HepG2 (cell line): ENCODE measurements around the gene KBTBD2. TPM values are rescaled to one million over a fixed set of nuclear protein-coding genes. Genes with fewer than 3 reads are reported as not detected.

ENCODE experiments used
- ATAC-seq: fragments of 200-7000 bp; cut with Tn5 transposase; 3 replicates; pipeline ENCODE4 v1.9.1; 2020; ENCODE audit warnings: mild to moderate bottlenecking, moderate library complexity
- BruUV-seq: library from RNA; stranded (reverse); fragments of 400-500 nt; replicated peaks from 2 replicates; lab custom pipeline; 2021; lab: Mats Ljungman, UMichigan
- CTCF ChIA-PET: fragments of 300-600 bp; formaldehyde crosslinking; extraction: SDS; loops from one replicate; lab custom pipeline; 2021; ENCODE audit warnings: low total read pairs, inconsistent platforms, low intra/inter-chr PET ratio; lab: Yijun Ruan, JAX
- POLR2A ChIA-PET: fragments of 350-600 bp; sonication (Branson Sonifier 250); formaldehyde crosslinking; loops from one replicate; lab custom pipeline; 2020; ENCODE audit warnings: antibody characterized with exemption, inconsistent platforms; lab: Yijun Ruan, JAX
- DNase-seq: peaks from one replicate; pipeline ENCODE4 v3.0.0-alpha.2; 2015; ENCODE audit warnings: low spot score
- FAIRE-seq: peaks from 3 replicates; lab custom pipeline; 2011; peaks lifted over from hg19 to GRCh38; lab: Jason Lieb, UNC
- H2AFZ ChIP-seq: one replicate; pipeline ENCODE4 v1.6.1; 2011; ENCODE audit warnings: low read length, inconsistent platforms
- H3K27ac ChIP-seq: fragments of 300-600 bp; 3 replicates; pipeline ENCODE4 v1.8.0; 2011; ENCODE audit warnings: mixed run types, mild to moderate bottlenecking, mixed read lengths, low read length, inconsistent platforms; ENCODE audit not compliant: insufficient read depth; ENCODE audit errors: extremely low read length
- H3K27me3 ChIP-seq, 2 experiments: fragments of 200-600 bp in 1 of 2; 2 replicates in 1 of 2; 3 replicates in 1 of 2; pipeline versions ENCODE4 v1.6.0 to v1.8.0; 2011; ENCODE audit warnings: low read length in 2 of 2, mild to moderate bottlenecking in 2 of 2, moderate library complexity in 2 of 2, inconsistent platforms in 1 of 2; ENCODE audit not compliant: insufficient read depth in 2 of 2, control insufficient read depth in 1 of 2
- H3K36me3 ChIP-seq, 2 experiments: fragments of 200-600 bp in 1 of 2; replicated peaks in 1 of 2; 2 replicates in 1 of 2; 3 replicates in 1 of 2; pipeline versions ENCODE4 v1.5.1 to v1.8.0; 2011; ENCODE audit warnings: low read length in 2 of 2, inconsistent platforms in 1 of 2; ENCODE audit not compliant: insufficient read depth in 2 of 2, control insufficient read depth in 1 of 2
- H3K4me1 ChIP-seq: 2 replicates; pipeline ENCODE4 v1.5.1; 2012; ENCODE audit warnings: low read length, inconsistent platforms; ENCODE audit not compliant: insufficient read depth
- H3K4me2 ChIP-seq: 2 replicates; pipeline ENCODE4 v1.6.0; 2011; ENCODE audit warnings: low read depth, low read length, inconsistent platforms
- H3K4me3 ChIP-seq, 3 experiments: fragments of 200-600 bp in 1 of 3; sonication (generic), shearing (Covaris generic) in 1 of 3; replicated peaks in 1 of 3; 2 replicates each; pipeline ENCODE4 v1.5.1; 2011 to 2016; ENCODE audit warnings: low read length in 3 of 3, inconsistent platforms in 2 of 3, low read depth in 2 of 3, mild to moderate bottlenecking in 2 of 3, control low read depth in 1 of 3, mixed read lengths in 1 of 3; ENCODE audit not compliant: insufficient read depth in 1 of 3
- H3K79me2 ChIP-seq: one replicate; pipeline ENCODE4 v1.6.1; 2011; ENCODE audit warnings: low read length, inconsistent platforms; ENCODE audit not compliant: insufficient read depth
- H3K9ac ChIP-seq: 2 replicates; pipeline ENCODE4 v1.6.0; 2011; ENCODE audit warnings: mild to moderate bottlenecking, low read depth, low read length, inconsistent platforms; ENCODE audit not compliant: insufficient read depth
- H3K9me3 ChIP-seq: 2 replicates; pipeline ENCODE4 v1.5.1; 2012; ENCODE audit warnings: mild to moderate bottlenecking, low read length
- H4K20me1 ChIP-seq: 2 replicates; pipeline ENCODE4 v1.6.0; 2011; ENCODE audit warnings: inconsistent platforms, mild to moderate bottlenecking, low read length, moderate library complexity; ENCODE audit not compliant: insufficient read depth
- GLMP ChIP-seq: sonication (generic); formaldehyde crosslinking; IDR thresholded peaks from 2 replicates; pipeline ENCODE4 v1.9.0; 2021; ENCODE audit warnings: missing genetic modification reagents, mild to moderate bottlenecking, borderline replicate concordance
- MED13 ChIP-seq: sonication (generic); formaldehyde crosslinking; IDR thresholded peaks from 2 replicates; pipeline ENCODE4 v1.5.0; 2020; ENCODE audit warnings: missing genetic modification reagents
- PHF21A ChIP-seq: sonication (generic); formaldehyde crosslinking; IDR thresholded peaks from 2 replicates; pipeline ENCODE4 v1.5.0; 2020; ENCODE audit warnings: mild to moderate bottlenecking, missing genetic modification reagents
- RAD51 ChIP-seq: fragments of 450-650 bp; IDR thresholded peaks from 2 replicates; pipeline ENCODE4 v1.6.1; 2016; ENCODE audit warnings: borderline replicate concordance
- SAP130 ChIP-seq: IDR thresholded peaks from 2 replicates; pipeline ENCODE4 v1.6.1; 2016; ENCODE audit warnings: low read depth
- SIN3A ChIP-seq: IDR thresholded peaks from 2 replicates; pipeline ENCODE4 v1.6.1; 2011; ENCODE audit warnings: low read depth, mild to moderate bottlenecking, control low read depth, low read length, borderline replicate concordance
- SNRNP70 ChIP-seq: fragments of 200-400 bp; formaldehyde crosslinking; IDR thresholded peaks from 2 replicates; pipeline ENCODE4 v1.6.1; 2017; ENCODE audit warnings: mild to moderate bottlenecking, low read depth, low read length, moderate library complexity
- U2AF1 ChIP-seq: fragments of 200-400 bp; formaldehyde crosslinking; optimal IDR thresholded peaks from 2 replicates; pipeline ENCODE3; 2017; ENCODE audit warnings: mild to moderate bottlenecking, low read depth, low read length
- ZFP1 ChIP-seq: IDR thresholded peaks from 2 replicates; pipeline ENCODE4 v1.6.1; 2016
- ZFX ChIP-seq: sonication (generic); formaldehyde crosslinking; IDR thresholded peaks from 2 replicates; pipeline ENCODE4 v1.4.0; 2020; ENCODE audit warnings: mild to moderate bottlenecking, low read depth, missing genetic modification reagents, moderate library complexity
- ZNF639 ChIP-seq: conservative IDR thresholded peaks from 2 replicates; pipeline ENCODE4 v1.6.1; 2018; ENCODE audit warnings: missing genetic modification reagents
- ZNF724P ChIP-seq: sonication (generic); formaldehyde crosslinking; IDR thresholded peaks from 2 replicates; pipeline ENCODE4 v1.8.0; 2022; ENCODE audit warnings: missing genetic modification reagents, borderline replicate concordance
- WGBS: methylation state at CpG from one replicate; pipeline ENCODE4 v1.1.6; 2017; ENCODE audit warnings: low lambda C conversion rate; 5-methylcytosine and 5-hydroxymethylcytosine counted together
- in situ Hi-C: cut with HindIII; loops from 2 replicates; pipeline ENCODE4 v1.10.0; 2017; ENCODE audit warnings: low pct_unique_long_range_greater_than_20kb; ENCODE audit not compliant: extremely low pct_ligation_motif_present
- intact Hi-C: fragments of 100-400 bp; cut with micrococcal nuclease; formaldehyde crosslinking; loops from one replicate; pipeline ENCODE4 v1.10.0; 2022; ENCODE audit not compliant: unreplicated experiment
- polyA plus RNA-seq, 8 experiments: library from polyadenylated mRNA; depleted of rRNA in 3 of 8; stranded (reverse) in 7 of 8; unstranded in 1 of 8; fragments of >200 nt; fragmentation: Illumina TruSeq in 4 of 8; extraction: Trizol in 4 of 8; gene quantifications; 2 replicates each; pipeline versions ENCODE4 v1.2.1 to v1.2.3, GENCODE V29; 2011 to 2016; ENCODE audit warnings: low read depth in 4 of 8, missing spikeins in 1 of 8, mixed read lengths in 1 of 8; ENCODE audit not compliant: insufficient read depth in 1 of 8
- total RNA-seq, 5 experiments: library from RNA; depleted of rRNA; stranded (reverse); fragments of >200 nt; fragmentation: Illumina TruSeq; extraction: Trizol; gene quantifications; 2 replicates each; pipeline ENCODE4 v1.2.3, GENCODE V29; 2016; ENCODE audit warnings: low read depth in 1 of 5

The KBTBD2 gene
- total and polyA plus RNA-seq, 2 of the 13 experiments (the other 11 are each of a cell fraction or from before 2014, with no cell fraction given), result 24.0 to 25.2 TPM

- Histone ChIP-seq H3K4me3 (peak overlapping the region; percentile 79 to 97 (median 80)), H3K9ac (peak overlapping the region; percentile 96), H3K4me2 (peak overlapping the region; percentile 79), H3K9me3 (no peaks in the 10 kb centered on the region), H3K4me1 (peaks cover 64% of the 10 kb centered on the region), H3K36me3 (no peaks in the 10 kb centered on the region), H3K27ac (peak overlapping the region; percentile 94), H3K79me2 (peaks cover 60% of the 10 kb centered on the region), H2AFZ (no peak overlapping the region), H3K27me3 (no peaks in the 10 kb centered on the region), H4K20me1 (peaks cover 28% of the 10 kb centered on the region)
- TF ChIP-seq ZNF639 (CRISPR knock-in tag), result no peak
- peak; percentile 32; the same call in 1 of the 2 replicates for TF ChIP-seq PHF21A (CRISPR knock-in tag)
- TF ChIP-seq SAP130 (CRISPR knock-in tag), result peak; percentile 5; the same call in 1 of the 2 replicates
- peak; percentile 18 for TF ChIP-seq U2AF1
- no peak for ATAC-seq
- ChIA-PET CTCF (no interaction called here), POLR2A (interaction anchor here (1.8 kb wide), 1 partner anchor 52 kb away, joined by 6 read pairs; no protein-coding TSS in a partner anchor)
- DNase-seq, result no peak
- 3% methylated on average over 8 of the region's 8 CpGs for WGBS
- BruUV-seq, result no TSS peak
- no peak for FAIRE-seq
- in situ Hi-C loops, result no loop called here
- intact Hi-C loops, result loop anchor here (5.0 to 10.0 kb wide), 3 partner anchors 93 to 217 kb away; partner anchors contain the start of gene RP9
These were observed 842 bp downstream of the KBTBD2 start for GRCh38 chr7:32890793-32891042.

GRCh38 chr7:32890010-32890792, 1.4 kb downstream of the KBTBD2 start:
- peak overlapping the region; percentile 94 for H3K27ac ChIP-seq
- in situ Hi-C loops, result no loop called here
- peak overlapping the region; percentile 96 for H3K9ac ChIP-seq
- DNase-seq (peak; percentile 52), FAIRE-seq (no peak), ATAC-seq (no peak)
- CTCF ChIA-PET, result no interaction called here
- H3K9me3 ChIP-seq, result no peaks in the 10 kb centered on the region
- H3K4me3 ChIP-seq, result peak overlapping the region; percentile 79 to 97 (median 80)
- H3K4me1 ChIP-seq, result peaks cover 70% of the 10 kb centered on the region
- peak overlapping the region; percentile 79 for H3K4me2 ChIP-seq
- POLR2A ChIA-PET, result interaction anchor here (1.4 to 1.8 kb wide), 2 partner anchors 53 to 172 kb away, joined by 3 to 6 read pairs; partner anchors contain the start of gene NT5C3A
- peaks cover 65% of the 10 kb centered on the region for H3K79me2 ChIP-seq
- no peaks in the 10 kb centered on the region for H3K27me3 ChIP-seq
- TSS peak; percentile 52 for BruUV-seq
- H2AFZ ChIP-seq, result no peak overlapping the region
- WGBS, result under 1% methylated on average over 16 of the region's 16 CpGs
- no peaks in the 10 kb centered on the region for H3K36me3 ChIP-seq
- peaks cover 32% of the 10 kb centered on the region for H4K20me1 ChIP-seq
- intact Hi-C loops, result loop anchor here (5.0 to 10.0 kb wide), 3 partner anchors 93 to 217 kb away; partner anchors contain the start of gene RP9
- TF ChIP-seq SNRNP70, result no peak
- no peak; the same call in 1 of the 2 replicates for TF ChIP-seq ZFX (CRISPR knock-in tag)
- TF ChIP-seq SIN3A, result 0 out of 2 replicates have a peak, but pooled peaks have one; percentile 37
- no peak for TF ChIP-seq MED13 (CRISPR knock-in tag)
- no peak for TF ChIP-seq ZFP1
- TF ChIP-seq RAD51, result peak; percentile 54; the same call in 1 of the 2 replicates
- TF ChIP-seq ZNF724P, result no peak
- no peak for TF ChIP-seq GLMP
